ENCODE data around the gene TMTC2.

DNA sequence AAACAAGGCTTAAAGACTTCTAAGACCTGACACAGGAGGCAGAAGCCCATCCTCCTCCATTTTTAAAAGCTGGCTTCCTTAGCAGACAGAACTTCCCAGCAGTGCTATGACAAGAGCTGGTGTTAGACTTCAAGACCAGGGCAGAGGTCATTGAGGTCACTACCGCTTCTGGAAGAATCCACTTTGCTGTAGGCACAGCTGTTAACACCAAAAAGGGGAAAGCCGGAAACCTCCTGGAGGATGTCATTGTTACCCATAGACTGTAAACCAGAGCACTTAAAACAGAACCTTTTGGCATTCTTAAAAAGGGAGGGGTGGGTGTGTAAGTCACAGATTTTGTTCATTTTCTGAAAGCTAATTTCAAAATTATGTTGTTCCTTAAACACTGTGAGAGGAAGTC lies 445.7 kb downstream of the TMTC2 start:
- TF ChIP-seq, protein P1, sequence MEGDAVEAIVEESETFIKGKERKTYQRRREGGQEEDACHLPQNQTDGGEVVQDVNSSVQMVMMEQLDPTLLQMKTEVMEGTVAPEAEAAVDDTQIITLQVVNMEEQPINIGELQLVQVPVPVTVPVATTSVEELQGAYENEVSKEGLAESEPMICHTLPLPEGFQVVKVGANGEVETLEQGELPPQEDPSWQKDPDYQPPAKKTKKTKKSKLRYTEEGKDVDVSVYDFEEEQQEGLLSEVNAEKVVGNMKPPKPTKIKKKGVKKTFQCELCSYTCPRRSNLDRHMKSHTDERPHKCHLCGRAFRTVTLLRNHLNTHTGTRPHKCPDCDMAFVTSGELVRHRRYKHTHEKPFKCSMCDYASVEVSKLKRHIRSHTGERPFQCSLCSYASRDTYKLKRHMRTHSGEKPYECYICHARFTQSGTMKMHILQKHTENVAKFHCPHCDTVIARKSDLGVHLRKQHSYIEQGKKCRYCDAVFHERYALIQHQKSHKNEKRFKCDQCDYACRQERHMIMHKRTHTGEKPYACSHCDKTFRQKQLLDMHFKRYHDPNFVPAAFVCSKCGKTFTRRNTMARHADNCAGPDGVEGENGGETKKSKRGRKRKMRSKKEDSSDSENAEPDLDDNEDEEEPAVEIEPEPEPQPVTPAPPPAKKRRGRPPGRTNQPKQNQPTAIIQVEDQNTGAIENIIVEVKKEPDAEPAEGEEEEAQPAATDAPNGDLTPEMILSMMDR (IDR thresholded peaks at IDR 0.05): no peak
- no peak for TF ChIP-seq EZH2 (IDR thresholded peaks at IDR 0.05; ENCODE audit: borderline replicate concordance, insufficient read depth, low read depth, low read length, poor library complexity, severe bottlenecking)

Measured in B cell (primary cell).